ENCODE results near the gene CR1L.

GRCh38 chr1:207666342-207666741 lies 21.4 kb downstream of the CR1L start:
- TF ChIP-seq CTCF (IDR thresholded peaks at IDR 0.05 in 4 of 5, conservative IDR thresholded peaks at IDR 0.05 in 1 of 5) (no peak), POLR2A (IDR thresholded peaks at IDR 0.05) (no peak)

All from gastrocnemius medialis (tissue), 4 donors.